GM21526 (cell line): ENCODE data around the gene SPDYE17.
"Not testable (repeated sequence)": the region's sequence is repeated elsewhere in the genome, so short reads cannot be mapped to it uniquely, and the experiment has no call there.

Source experiments
- ATAC-seq: cut with Tn5 transposase; IDR thresholded peaks from one replicate; pipeline ENCODE4 v1.9.1; 2021; ENCODE audit warnings: moderate library complexity; ENCODE audit not compliant: unreplicated experiment, low FRiP score

Gene SPDYE17

DNA sequence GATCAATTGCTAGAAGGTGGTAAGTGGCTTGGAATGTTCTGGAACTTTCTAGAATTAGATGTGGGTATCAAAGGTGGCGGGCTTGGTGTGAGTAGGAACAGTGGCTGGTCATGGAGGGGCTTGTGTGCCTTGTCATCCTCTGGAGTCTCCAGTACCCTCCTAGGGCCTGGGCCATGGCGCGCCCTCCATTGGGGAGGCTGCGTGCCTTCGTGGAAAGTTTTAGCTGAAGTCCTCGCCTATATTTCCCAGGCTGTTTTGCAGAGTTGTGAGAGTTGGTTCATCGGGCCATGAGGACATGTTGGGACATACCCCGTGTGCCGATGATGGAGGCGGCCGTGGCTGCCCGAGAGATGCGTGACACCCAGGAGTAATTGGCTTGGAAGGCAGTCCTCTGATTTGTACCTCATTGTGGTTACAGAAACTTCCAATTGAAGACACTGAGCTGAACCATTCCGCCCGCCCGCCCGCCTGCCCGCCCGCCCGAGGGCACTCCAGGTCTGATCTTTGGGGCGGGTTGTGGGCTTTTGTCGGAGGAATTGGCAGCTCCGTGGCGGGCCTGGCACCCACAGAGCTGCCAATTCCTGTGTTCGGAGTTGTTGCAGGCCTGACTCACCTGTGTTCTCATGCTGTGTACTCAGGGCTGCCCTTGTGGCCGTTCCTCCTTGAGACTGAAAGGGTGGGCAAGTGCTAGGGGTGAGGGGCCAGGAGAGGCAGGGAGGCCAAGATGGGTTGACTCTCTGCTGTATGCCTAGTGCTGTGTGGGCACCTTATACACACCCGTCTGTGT, 57.2 kb downstream of the SPDYE17 start:
- not testable (repeated sequence) for ATAC-seq

DNA sequence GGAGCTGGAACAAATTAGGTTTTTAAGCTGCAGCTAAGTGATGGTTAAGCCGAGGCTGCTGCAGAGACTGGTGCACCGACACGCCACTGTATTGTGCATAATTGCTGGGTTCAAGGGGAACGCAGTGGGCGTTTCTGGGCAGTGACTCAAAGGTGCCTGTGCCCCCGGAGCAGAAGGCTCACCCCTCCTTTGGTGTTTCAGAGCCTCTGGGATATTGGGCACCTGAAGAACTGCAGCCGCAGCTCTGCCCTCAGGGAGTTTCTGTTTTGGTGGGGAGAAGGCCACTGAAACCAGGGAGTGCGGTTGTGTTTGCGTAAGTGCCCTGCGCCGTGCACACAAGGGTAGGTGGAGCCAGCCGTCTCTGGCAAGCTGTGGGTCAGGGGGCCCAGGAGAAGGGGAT, 57.8 kb downstream of the SPDYE17 start:
- ATAC-seq, result not testable (repeated sequence)

DNA sequence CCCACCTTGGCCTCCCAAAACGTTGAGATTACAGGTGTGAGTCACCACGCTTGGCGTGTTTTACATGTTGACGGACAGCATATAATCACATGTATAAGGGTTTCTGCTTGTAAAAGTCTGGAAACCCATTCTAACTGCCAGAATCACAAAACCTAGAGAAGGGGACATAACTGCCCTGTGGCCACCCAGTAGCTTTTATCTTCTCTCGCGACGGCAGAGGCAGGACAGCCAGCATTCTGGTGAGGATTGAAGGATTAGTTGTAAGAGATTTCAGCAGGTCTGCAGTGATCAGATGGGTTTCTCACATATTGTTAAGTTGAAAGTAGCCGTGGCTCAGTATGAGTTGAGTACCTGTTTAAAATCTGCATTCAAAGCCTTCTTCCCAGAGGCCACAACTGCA, 59.8 kb downstream of the SPDYE17 start:
- ATAC-seq, result not testable (repeated sequence)
